Liver (tissue), 9 donors: ENCODE data around the gene ROPN1L. TPM values are rescaled to one million over a fixed set of nuclear protein-coding genes. Genes with fewer than 3 reads are reported as not detected.
A peak's percentile ranks its signal among the peaks of the same experiment; 100 is the strongest.

Experiments
- DNase-seq: peaks from one replicate; pipeline ENCODE4 v3.0.0-alpha.2; 2017; ENCODE audit warnings: low spot score
- H3K27ac ChIP-seq, 2 donors: one replicate each; pipeline ENCODE4 v1.7.0; 2013; ENCODE audit warnings: inconsistent platforms in 2 of 2, low read length in 2 of 2, control low read depth in 1 of 2, low read depth in 1 of 2, mild to moderate bottlenecking in 1 of 2
- H3K27me3 ChIP-seq, 4 donors: one replicate each; pipeline versions ENCODE4 v1.6.1 to v1.7.0; 2013; ENCODE audit warnings: low read length in 3 of 4, inconsistent platforms in 1 of 4, mild to moderate bottlenecking in 1 of 4, moderate library complexity in 1 of 4; ENCODE audit not compliant: control insufficient read depth in 4 of 4, insufficient read depth in 4 of 4
- H3K36me3 ChIP-seq, 4 donors: one replicate each; pipeline versions ENCODE4 v1.6.1 to v1.7.0; 2013; ENCODE audit warnings: low read length in 3 of 4, mild to moderate bottlenecking in 3 of 4, low read depth in 1 of 4, moderate library complexity in 1 of 4; ENCODE audit not compliant: control insufficient read depth in 4 of 4, insufficient read depth in 3 of 4
- H3K4me1 ChIP-seq, 4 donors: one replicate each; pipeline versions ENCODE4 v1.6.1 to v1.7.0; 2013; ENCODE audit warnings: low read length in 3 of 4, mild to moderate bottlenecking in 3 of 4, moderate library complexity in 1 of 4; ENCODE audit not compliant: control insufficient read depth in 4 of 4, insufficient read depth in 4 of 4
- H3K4me3 ChIP-seq, 3 donors: one replicate each; pipeline versions ENCODE4 v1.6.1 to v1.7.0; 2013; ENCODE audit warnings: low read length in 3 of 3, control low read depth in 1 of 3, low read depth in 1 of 3, mild to moderate bottlenecking in 1 of 3
- H3K9ac ChIP-seq, 2 donors: one replicate each; pipeline ENCODE4 v1.7.0; 2013; ENCODE audit warnings: low read length in 2 of 2, mild to moderate bottlenecking in 2 of 2, moderate library complexity in 2 of 2, control low read depth in 1 of 2, low read depth in 1 of 2
- H3K9me3 ChIP-seq, 4 donors: one replicate each; pipeline versions ENCODE4 v1.6.1 to v1.7.0; 2013; ENCODE audit warnings: low read length in 3 of 4; ENCODE audit not compliant: control insufficient read depth in 4 of 4
- EGR1 ChIP-seq, 2 donors: IDR thresholded peaks; 2 replicates each; pipeline ENCODE4 v1.6.1; 2016 to 2018; ENCODE audit warnings: antibody characterized with exemption in 2 of 2, low read depth in 2 of 2
- FOXA1 ChIP-seq: IDR thresholded peaks from 2 replicates; pipeline ENCODE4 v1.6.1; 2016; ENCODE audit warnings: antibody characterized with exemption
- FOXA2 ChIP-seq: IDR thresholded peaks from 2 replicates; pipeline ENCODE4 v1.6.1; 2016; ENCODE audit warnings: antibody characterized with exemption
- GABPA ChIP-seq, 2 donors: IDR thresholded peaks in 1 of 2; conservative IDR thresholded peaks in 1 of 2; 2 replicates each; pipeline ENCODE4 v1.6.1; 2016; ENCODE audit warnings: antibody characterized with exemption in 2 of 2, mild to moderate bottlenecking in 1 of 2, moderate library complexity in 1 of 2
- HNF4A ChIP-seq, 2 donors: conservative IDR thresholded peaks; 2 replicates each; pipeline ENCODE4 v1.6.1; 2016; ENCODE audit warnings: antibody characterized with exemption in 2 of 2, mild to moderate bottlenecking in 2 of 2
- HNF4G ChIP-seq: IDR thresholded peaks from 2 replicates; pipeline ENCODE4 v1.6.1; 2016; ENCODE audit warnings: antibody characterized with exemption
- JUND ChIP-seq, 2 donors: IDR thresholded peaks; 2 replicates each; pipeline ENCODE4 v1.6.1; 2016; ENCODE audit warnings: antibody characterized with exemption in 2 of 2
- NR2F2 ChIP-seq: IDR thresholded peaks from 2 replicates; pipeline ENCODE4 v1.6.1; 2016; ENCODE audit warnings: antibody characterized with exemption
- RAD21 ChIP-seq, 2 donors: IDR thresholded peaks; 2 replicates each; pipeline ENCODE4 v1.6.1; 2016; ENCODE audit warnings: antibody characterized with exemption in 2 of 2, mild to moderate bottlenecking in 2 of 2
- RXRA ChIP-seq, 2 donors: IDR thresholded peaks; 2 replicates each; pipeline ENCODE4 v1.6.1; 2017 to 2018; ENCODE audit warnings: antibody characterized with exemption in 2 of 2, mild to moderate bottlenecking in 1 of 2
- SP1 ChIP-seq: IDR thresholded peaks from 2 replicates; pipeline ENCODE4 v1.6.1; 2018; ENCODE audit warnings: antibody characterized with exemption, mild to moderate bottlenecking
- TAF1 ChIP-seq: conservative IDR thresholded peaks from 2 replicates; pipeline ENCODE4 v1.6.1; 2016; ENCODE audit warnings: antibody characterized with exemption, mild to moderate bottlenecking
- YY1 ChIP-seq: IDR thresholded peaks from 2 replicates; pipeline ENCODE4 v1.6.1; 2016; ENCODE audit warnings: antibody characterized with exemption, mild to moderate bottlenecking
- ZBTB33 ChIP-seq: IDR thresholded peaks from 2 replicates; pipeline ENCODE4 v1.6.1; 2016; ENCODE audit warnings: antibody characterized with exemption
- WGBS: extraction: QIAGEN DNeasy Blood & Tissue Kit; methylation state at CpG from one replicate; pipeline ENCODE4 v1.1.7; 2013; 5-methylcytosine and 5-hydroxymethylcytosine counted together
- polyA plus RNA-seq, 2 donors: library from polyadenylated mRNA; stranded (reverse) in 1 of 2; unstranded in 1 of 2; fragments of 200-250 nt in 1 of 2; fragments of >200 nt in 1 of 2; fragmentation: Nextera tagmentation in 1 of 2; extraction: Ambion mirVana in 1 of 2; gene quantifications; one replicate each; pipeline versions ENCODE4 v1.2.1 to v1.2.3, GENCODE V29; 2013 to 2015
- total RNA-seq, 2 donors: library from RNA; depleted of rRNA; stranded (reverse); fragments of >200 nt; gene quantifications; one replicate each; pipeline ENCODE4 v1.2.3, GENCODE V29; 2014
- TF ChIP-seq, protein P1 (sequence below): IDR thresholded peaks from 2 replicates; pipeline ENCODE4 v1.6.1; 2016; ENCODE audit warnings: antibody characterized with exemption
- TF ChIP-seq, protein P2 (sequence below): IDR thresholded peaks from 2 replicates; pipeline ENCODE4 v1.6.1; 2016; ENCODE audit warnings: antibody characterized with exemption
- TF ChIP-seq, protein P3 (sequence below): IDR thresholded peaks from 2 replicates; pipeline ENCODE4 v1.6.1; 2016; ENCODE audit warnings: antibody characterized with exemption, mild to moderate bottlenecking
- TF ChIP-seq, protein P4 (sequence below): fragments of 150-350 bp; IDR thresholded peaks from 2 replicates; pipeline ENCODE4 v1.5.1; 2017; ENCODE audit warnings: improper control_type of control experiment, low read depth, low read length; ENCODE audit not compliant: missing input control
- donor health status: healthy.
- donor health status: healthy.
- donor health status: healthy.
- donor health status: healthy.
- donor health status: healthy.

The ROPN1L gene
- total and polyA plus RNA-seq, 4 donors: 0.25 to 1.3 (median 0.87) TPM

GRCh38 chr5:10461904-10462555, 20.4 kb downstream of the ROPN1L start:
- Histone ChIP-seq H3K27ac (peak overlapping the region in 1 of 2 donors; percentile 31), H3K4me1 (peaks cover 4 to 30% (median 14%) of the 10 kb centered on the region in 4 donors), H3K9me3 (no peaks in the 10 kb centered on the region), H3K9ac (no peak overlapping the region), H3K4me3 (no peak overlapping the region), H3K27me3 (no peaks in the 10 kb centered on the region), H3K36me3 (no peaks in the 10 kb centered on the region)
- TF ChIP-seq HNF4G (no peak), JUND (IDR thresholded peaks at IDR 0.05) (peak in 1 of 2 donors; percentile 64), HNF4A (conservative IDR thresholded peaks at IDR 0.05) (peak; percentile 63 to 92), ZBTB33 (no peak), FOXA1 (no peak), EGR1 (IDR thresholded peaks at IDR 0.05; ENCODE audit: low read depth in 2 of 2) (peak in 1 of 2 donors; percentile 91), TAF1 (no peak), FOXA2 (peak; percentile 43), YY1 (peak; percentile 58), SP1 (peak; percentile 39), GABPA (IDR thresholded peaks at IDR 0.05 in 1 of 2, conservative IDR thresholded peaks at IDR 0.05 in 1 of 2) (peak in 1 of 2 donors; percentile 22), RAD21 (IDR thresholded peaks at IDR 0.05) (peak; percentile 8 to 50), RXRA (IDR thresholded peaks at IDR 0.05) (peak in 1 of 2 donors; percentile 87), NR2F2 (no peak)
- TF ChIP-seq, protein P1, sequence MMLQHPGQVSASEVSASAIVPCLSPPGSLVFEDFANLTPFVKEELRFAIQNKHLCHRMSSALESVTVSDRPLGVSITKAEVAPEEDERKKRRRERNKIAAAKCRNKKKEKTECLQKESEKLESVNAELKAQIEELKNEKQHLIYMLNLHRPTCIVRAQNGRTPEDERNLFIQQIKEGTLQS: peak; percentile 64
- TF ChIP-seq, protein P2, sequence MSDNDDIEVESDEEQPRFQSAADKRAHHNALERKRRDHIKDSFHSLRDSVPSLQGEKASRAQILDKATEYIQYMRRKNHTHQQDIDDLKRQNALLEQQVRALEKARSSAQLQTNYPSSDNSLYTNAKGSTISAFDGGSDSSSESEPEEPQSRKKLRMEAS: peak; percentile 97
- TF ChIP-seq, protein P3, sequence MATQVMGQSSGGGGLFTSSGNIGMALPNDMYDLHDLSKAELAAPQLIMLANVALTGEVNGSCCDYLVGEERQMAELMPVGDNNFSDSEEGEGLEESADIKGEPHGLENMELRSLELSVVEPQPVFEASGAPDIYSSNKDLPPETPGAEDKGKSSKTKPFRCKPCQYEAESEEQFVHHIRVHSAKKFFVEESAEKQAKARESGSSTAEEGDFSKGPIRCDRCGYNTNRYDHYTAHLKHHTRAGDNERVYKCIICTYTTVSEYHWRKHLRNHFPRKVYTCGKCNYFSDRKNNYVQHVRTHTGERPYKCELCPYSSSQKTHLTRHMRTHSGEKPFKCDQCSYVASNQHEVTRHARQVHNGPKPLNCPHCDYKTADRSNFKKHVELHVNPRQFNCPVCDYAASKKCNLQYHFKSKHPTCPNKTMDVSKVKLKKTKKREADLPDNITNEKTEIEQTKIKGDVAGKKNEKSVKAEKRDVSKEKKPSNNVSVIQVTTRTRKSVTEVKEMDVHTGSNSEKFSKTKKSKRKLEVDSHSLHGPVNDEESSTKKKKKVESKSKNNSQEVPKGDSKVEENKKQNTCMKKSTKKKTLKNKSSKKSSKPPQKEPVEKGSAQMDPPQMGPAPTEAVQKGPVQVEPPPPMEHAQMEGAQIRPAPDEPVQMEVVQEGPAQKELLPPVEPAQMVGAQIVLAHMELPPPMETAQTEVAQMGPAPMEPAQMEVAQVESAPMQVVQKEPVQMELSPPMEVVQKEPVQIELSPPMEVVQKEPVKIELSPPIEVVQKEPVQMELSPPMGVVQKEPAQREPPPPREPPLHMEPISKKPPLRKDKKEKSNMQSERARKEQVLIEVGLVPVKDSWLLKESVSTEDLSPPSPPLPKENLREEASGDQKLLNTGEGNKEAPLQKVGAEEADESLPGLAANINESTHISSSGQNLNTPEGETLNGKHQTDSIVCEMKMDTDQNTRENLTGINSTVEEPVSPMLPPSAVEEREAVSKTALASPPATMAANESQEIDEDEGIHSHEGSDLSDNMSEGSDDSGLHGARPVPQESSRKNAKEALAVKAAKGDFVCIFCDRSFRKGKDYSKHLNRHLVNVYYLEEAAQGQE: peak; percentile 43
- TF ChIP-seq, protein P4, sequence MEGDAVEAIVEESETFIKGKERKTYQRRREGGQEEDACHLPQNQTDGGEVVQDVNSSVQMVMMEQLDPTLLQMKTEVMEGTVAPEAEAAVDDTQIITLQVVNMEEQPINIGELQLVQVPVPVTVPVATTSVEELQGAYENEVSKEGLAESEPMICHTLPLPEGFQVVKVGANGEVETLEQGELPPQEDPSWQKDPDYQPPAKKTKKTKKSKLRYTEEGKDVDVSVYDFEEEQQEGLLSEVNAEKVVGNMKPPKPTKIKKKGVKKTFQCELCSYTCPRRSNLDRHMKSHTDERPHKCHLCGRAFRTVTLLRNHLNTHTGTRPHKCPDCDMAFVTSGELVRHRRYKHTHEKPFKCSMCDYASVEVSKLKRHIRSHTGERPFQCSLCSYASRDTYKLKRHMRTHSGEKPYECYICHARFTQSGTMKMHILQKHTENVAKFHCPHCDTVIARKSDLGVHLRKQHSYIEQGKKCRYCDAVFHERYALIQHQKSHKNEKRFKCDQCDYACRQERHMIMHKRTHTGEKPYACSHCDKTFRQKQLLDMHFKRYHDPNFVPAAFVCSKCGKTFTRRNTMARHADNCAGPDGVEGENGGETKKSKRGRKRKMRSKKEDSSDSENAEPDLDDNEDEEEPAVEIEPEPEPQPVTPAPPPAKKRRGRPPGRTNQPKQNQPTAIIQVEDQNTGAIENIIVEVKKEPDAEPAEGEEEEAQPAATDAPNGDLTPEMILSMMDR: no peak
- WGBS: 39% methylated on average over 10 of the region's 10 CpGs
- no peak for DNase-seq
